GM18519 (cell line): Measurements from ENCODE around the gene CLDN8.

ENCODE experiments used
- ATAC-seq: cut with Tn5 transposase; IDR thresholded peaks from one replicate; pipeline ENCODE4 v1.9.1; 2021; ENCODE audit warnings: mild to moderate bottlenecking, moderate library complexity; ENCODE audit not compliant: unreplicated experiment, low FRiP score

Gene CLDN8

GRCh38 chr21:30216041-30216723 lies at the start of gene CLDN8:
CLDN8 (minus strand) TSS chr21:30216097; CDS start chr21:30215925, 172 bp downstream.
- no peak for ATAC-seq

DNA sequence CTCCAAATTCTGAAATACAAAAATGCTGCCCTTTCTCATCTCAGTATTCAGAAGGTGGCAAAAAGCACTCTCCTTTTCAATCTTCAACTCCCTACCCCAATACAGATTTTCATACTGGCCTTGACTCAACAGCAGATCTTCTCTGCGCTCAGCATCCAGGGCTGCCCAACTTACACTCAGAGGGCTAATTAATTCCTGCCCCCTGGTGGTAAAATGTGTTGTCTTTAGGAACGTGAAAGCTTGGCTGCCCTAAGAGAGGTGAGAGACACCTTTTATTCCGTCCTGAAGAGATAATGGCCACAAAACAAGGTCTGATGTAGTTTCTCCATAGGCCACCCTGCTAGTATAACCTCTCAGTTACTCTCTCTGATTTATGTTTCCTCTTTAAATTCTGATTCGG lies 41.9 kb upstream of the CLDN8 start:
- ATAC-seq, result no peak

DNA sequence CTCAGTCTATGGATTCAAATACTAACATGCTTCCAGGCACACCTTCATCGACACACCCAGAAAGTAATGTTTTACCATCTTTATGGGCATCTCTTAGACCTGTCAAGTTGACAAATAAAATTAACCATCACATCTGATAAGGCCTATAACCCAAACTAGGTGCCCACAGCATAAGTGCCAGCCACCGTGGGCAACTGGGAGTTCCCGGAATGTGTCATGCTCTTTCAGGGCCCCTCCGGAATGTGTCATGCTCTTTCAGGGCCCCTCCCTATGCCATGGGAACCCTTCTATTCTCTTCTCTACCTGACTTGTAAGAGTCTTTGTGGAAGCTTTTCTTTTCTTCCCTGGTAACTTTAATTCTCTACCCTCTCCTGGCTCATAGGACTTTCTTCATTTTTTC lies 40.2 kb upstream of the CLDN8 start:
- ATAC-seq, result no peak

DNA sequence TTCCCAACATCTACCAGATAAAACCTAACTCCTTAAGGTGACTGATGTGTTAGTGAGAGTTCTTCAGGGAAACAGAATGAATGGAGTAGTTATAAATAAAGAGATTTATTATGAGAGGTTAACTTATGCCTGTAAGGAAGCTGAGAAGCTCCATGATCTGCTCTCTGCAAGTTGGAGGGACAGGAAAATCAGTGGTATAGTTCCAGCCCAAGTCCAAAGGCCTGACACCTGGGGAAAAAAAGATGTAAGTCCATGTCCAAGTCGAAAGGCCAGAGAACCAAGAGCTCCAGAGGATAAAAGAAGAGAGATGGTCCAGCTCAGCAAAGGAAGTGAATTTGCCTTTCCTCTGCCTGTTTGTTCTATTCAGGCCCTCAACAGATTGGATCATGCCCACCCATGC lies 39.8 kb upstream of the CLDN8 start:
- no peak for ATAC-seq

GRCh38 chr21:30251781-30252180 lies 35.9 kb upstream of the CLDN8 start:
- no peak for ATAC-seq

DNA sequence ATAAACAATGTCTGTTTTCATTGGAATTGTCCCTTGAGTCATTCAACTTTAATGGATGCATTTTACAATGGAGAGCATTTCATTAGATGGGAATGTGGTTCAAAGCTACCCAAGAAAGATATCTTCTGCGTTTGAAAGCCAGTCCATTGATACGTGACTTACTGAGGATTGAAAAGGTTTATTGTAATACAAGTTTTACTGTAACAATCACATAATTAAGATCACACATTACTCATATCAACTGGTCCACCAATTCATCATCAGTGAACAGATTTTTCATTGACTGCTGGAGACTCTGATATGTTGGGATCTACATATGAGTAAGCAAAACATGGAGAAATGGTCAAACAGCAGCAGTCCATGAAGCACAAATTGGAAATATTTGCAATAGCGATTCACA lies 34.0 kb upstream of the CLDN8 start:
- ATAC-seq, result no peak

GRCh38 chr21:30248844-30249243 lies 32.9 kb upstream of the CLDN8 start:
- no peak for ATAC-seq

GRCh38 chr21:30245061-30245460 lies 29.2 kb upstream of the CLDN8 start:
- no peak for ATAC-seq

GRCh38 chr21:30243691-30244090 lies 27.8 kb upstream of the CLDN8 start:
- no peak for ATAC-seq

- no peak for ATAC-seq
These were observed 24.8 kb upstream of the CLDN8 start for GRCh38 chr21:30240661-30241060.

DNA sequence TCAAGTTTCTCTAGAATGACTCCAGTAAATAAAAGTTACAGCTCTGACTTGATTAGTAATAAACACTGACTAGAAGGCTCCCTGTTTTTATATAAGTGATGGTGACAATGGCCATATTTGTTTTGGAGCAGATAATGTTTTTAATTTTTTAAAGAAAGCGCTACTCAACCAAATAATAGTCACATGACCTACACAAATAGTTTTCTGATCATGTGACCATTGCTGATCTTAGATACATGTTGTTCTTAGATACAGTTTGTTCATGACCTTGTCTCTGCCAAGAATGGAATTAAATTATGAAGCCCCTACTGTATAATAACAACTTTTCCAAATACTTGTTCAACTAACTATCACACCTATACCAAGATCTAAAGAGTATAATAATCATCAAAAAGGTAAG lies 22.3 kb upstream of the CLDN8 start:
- no peak for ATAC-seq

GRCh38 chr21:30234643-30235042 lies 18.7 kb upstream of the CLDN8 start:
- ATAC-seq, result no peak

DNA sequence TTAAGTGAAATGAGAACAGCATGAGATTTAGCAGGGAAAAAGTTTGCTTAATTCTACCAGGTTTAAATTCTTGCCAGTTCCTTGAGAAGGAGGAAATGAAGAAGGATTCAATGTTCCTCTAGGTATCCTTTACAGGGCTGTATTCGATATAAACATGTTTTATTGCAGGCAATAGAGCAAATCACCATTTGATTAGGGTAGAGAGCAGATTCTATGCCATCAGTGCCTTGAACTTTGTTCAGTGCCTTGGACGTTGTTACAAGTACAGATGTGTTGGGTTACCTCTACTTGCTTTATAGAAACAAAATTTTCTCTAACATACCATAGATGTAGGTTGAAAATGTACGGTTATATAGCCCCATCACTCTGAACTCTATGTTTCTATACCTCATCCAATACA lies 18.2 kb upstream of the CLDN8 start:
- no peak for ATAC-seq

DNA sequence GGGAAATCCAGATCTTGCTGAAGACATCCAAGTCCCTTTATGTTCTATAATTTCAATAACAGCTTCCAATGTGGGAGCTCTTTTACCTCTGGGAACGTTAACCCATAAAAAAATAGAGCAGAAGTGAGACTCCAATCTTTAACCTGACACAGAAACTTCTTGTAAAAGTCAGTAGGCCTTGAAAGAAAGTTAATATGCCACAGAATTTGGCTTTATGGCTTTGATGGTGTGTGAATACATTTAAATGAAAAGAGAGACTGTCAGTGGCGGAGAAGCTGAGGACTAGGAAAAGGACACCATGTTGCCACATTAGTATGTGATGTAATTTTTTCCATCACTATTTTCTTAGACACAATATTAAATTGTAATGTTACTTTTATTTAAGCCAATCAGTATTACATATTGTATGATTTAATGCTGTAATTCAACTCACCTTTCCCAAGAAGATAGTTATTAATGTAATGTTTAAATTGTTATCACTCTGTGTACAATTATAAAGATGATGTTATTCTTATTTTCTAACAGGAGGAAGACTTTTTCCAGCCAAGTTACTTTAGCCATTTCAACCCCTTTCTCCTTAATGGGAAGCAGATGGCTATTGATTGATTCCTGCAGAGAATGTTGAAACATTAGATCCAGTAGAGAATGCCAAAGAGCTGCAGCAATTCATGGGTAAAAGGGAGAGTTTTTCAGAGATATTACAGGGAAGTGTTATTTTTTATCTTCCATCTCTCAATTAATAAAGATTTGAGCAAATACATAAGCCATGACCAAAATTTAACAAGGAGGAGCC lies 17.5 kb upstream of the CLDN8 start:
- no peak for ATAC-seq

DNA sequence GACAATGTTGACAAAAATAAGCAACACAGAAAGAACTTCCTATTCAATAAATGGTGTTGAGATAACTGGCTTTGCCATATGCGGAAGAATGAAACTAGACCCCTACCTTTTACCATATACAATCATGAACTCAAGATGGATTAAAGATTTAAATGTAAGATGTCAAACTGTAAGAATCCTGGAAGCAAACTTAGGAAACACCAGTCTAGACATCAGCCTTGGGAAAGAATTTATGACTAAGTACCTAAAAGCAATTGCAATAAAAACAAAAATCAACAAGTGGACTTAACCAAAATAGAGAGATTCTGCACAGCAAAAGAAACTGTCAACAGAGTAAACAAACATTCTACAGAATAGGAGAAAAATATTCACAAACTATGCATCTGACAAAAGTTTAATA lies 16.1 kb upstream of the CLDN8 start:
- ATAC-seq, result no peak

DNA sequence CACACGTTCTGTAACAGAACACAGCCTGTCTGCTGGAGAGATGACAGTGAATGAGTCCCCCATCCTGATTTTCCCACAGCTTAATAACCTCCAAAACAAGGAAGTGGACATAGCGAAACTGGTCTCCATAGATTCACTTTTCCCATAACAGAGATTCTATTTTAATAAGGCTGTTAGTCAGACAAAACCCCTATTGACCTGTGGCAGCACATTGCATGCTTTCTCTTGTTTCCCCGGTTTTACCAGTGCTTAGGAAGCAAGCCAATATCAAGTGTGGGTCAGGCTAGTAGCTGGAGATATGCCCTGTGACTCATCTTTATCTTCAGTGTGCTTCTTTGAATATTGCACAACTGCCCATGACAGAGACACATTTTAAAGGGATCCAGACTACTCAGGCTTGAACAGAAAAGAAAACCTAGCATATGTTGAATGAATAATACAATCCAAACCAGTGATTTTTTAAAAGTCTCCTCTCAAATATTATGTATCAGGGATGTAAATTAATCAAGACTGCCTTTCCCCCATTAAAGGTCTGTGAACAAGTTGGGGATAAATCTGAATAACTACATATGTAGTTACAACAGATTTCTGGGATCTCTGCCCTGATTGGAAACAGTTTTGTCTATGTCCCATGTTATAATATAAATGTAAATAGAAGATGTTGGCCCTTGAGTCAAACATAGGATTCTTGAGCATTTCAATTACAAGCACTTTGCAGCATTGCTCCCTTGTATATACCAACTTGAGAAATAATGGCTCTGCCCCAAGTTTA lies 11.9 kb upstream of the CLDN8 start:
- ATAC-seq, result no peak

DNA sequence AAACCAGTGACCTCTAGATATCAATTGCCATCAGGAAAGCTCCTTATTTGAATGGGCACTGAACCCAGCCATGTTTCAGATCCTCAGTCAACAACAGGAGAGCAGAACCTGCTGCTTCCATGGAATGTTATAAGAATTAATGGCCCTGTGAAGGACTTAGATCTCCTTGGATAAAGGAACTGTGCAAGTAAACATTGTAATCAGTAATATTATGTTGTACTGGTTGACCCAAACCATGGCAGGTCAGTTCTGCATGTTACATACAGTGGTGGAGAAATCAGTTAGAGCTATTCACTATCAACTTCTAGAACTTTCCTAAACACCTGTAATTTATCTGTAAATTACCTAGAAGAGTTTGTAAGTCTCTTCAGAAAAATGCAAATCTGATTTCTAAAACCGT lies 11.2 kb upstream of the CLDN8 start:
- ATAC-seq, result no peak

- no peak for ATAC-seq
These were observed 7.7 kb upstream of the CLDN8 start for GRCh38 chr21:30223596-30223995.

DNA sequence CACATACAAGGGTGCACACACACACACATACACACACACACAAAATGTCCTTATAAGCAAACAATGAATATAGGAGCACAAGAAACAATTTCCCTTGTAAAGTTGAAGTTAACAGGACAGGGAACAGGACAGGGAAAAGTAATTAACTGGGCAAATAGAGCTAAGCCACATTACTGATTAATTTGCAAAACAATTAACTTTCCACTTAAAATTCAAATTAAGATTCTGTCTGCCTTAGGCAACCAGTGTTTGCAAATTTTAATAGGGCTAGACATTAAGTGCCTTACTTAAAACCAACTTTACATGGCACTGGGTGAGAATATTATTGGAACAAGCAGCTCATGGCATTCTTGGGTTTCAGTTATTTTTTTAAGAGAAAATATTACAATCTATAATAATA lies 6.8 kb upstream of the CLDN8 start:
- no peak for ATAC-seq

DNA sequence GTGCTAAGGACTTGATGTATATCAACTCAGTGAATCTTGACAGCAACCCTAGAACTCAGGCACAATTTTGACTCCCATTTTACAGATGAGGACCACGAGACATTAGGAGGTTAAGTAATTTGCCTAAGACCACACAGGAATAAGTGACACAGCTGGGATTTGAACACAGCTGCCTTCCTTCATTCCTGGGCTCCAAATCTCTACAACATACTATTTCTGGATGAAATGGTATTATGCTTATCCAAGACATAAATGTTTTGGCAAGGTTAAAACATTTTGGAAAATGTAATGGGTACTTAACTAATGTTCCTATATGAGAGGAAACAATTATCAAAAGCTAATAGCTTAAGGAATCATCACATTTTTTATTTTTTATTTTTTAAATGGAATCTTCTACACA lies 4.8 kb downstream of the CLDN8 start:
- no peak for ATAC-seq

- ATAC-seq, result no peak
These were observed 6.3 kb downstream of the CLDN8 start for GRCh38 chr21:30209601-30210000.

DNA sequence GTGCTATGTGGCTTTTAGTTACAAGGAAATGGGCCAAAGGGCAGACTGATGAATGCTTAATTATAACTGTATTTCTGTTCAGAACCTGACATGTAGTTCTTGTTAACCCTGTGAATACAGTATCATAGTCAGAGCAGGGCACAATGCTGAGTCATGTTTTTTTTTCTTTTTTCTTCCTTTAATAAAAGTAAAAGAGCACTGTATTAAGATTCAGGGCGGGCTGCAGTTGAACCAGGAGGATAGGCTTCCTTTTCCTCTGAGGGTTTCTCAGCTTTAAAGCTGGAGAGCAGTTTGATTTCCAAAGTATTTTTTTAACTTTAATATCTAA lies 8.7 kb downstream of the CLDN8 start:
- ATAC-seq, result no peak
